Left lung (tissue), 10 donors: ENCODE data around the gene NMT2. TPM values are rescaled to one million over a fixed set of nuclear protein-coding genes. Genes with fewer than 3 reads are reported as not detected.

Source experiments
- ATAC-seq: fragments of 200-7000 bp; cut with Tn5 transposase; one replicate; pipeline ENCODE4 v1.9.1; 2020; ENCODE audit warnings: moderate library complexity
- DNase-seq, 4 donors: peaks; one replicate each; pipeline ENCODE4 v3.0.0-alpha.2; 2013 to 2020
- H3K27ac ChIP-seq, 2 donors: fragments of 200-600 bp; sonication (generic) in 1 of 2; one replicate each; pipeline versions ENCODE4 v1.5.0 to v1.8.0; 2020 to 2021
- H3K27me3 ChIP-seq, 2 donors: fragments of 200-600 bp; sonication (generic) in 1 of 2; one replicate each; pipeline versions ENCODE4 v1.5.0 to v1.8.0; 2020 to 2021
- H3K36me3 ChIP-seq, 2 donors: fragments of 200-600 bp; sonication (generic) in 1 of 2; one replicate each; pipeline versions ENCODE4 v1.5.0 to v1.8.0; 2020 to 2021
- H3K4me1 ChIP-seq, 2 donors: fragments of 200-600 bp; one replicate each; pipeline ENCODE4 v1.8.0; 2021
- H3K4me3 ChIP-seq, 2 donors: fragments of 200-600 bp; sonication (generic) in 1 of 2; one replicate each; pipeline versions ENCODE4 v1.5.0 to v1.8.0; 2020 to 2021; ENCODE audit warnings: mild to moderate bottlenecking in 1 of 2
- H3K9me3 ChIP-seq, 2 donors: fragments of 200-600 bp; sonication (generic) in 1 of 2; one replicate each; pipeline versions ENCODE4 v1.5.0 to v1.8.0; 2020 to 2021
- intact Hi-C, 2 donors: fragments of 100-400 bp; cut with DNase I; formaldehyde crosslinking; loops; one replicate each; pipeline versions ENCODE4 v1.11.2 to v1.14.2; 2022
- polyA plus RNA-seq, 6 donors: library from polyadenylated mRNA; unstranded; fragments of 120-200 nt; gene quantifications; one replicate each; pipeline ENCODE4 v1.2.1, GENCODE V29; 2013; ENCODE audit not compliant: insufficient read length in 6 of 6
- total RNA-seq, 2 donors: library from RNA; stranded (reverse); fragmentation: NEBNext Ultra II Directional; extraction: Animal tissue kit (Norgen Biotek cat#: 25700); gene quantifications; one replicate each; pipeline ENCODE4 v1.2.1, GENCODE V29; 2021
- TF ChIP-seq, protein P1 (sequence below), 2 donors: fragments of 200-600 bp; sonication (generic) in 1 of 2; IDR thresholded peaks; one replicate each; pipeline versions ENCODE4 v1.5.0 to v1.8.0; 2021; ENCODE audit warnings: antibody characterized with exemption in 2 of 2
- donor health status: DM: no; HTN: yes; CAD: no.
- donor health status: DM: no; HTN: no; CAD: no.

The NMT2 gene
- total and polyA plus RNA-seq, 8 donors, result 9.2 to 38.5 (median 34.7) TPM

DNA sequence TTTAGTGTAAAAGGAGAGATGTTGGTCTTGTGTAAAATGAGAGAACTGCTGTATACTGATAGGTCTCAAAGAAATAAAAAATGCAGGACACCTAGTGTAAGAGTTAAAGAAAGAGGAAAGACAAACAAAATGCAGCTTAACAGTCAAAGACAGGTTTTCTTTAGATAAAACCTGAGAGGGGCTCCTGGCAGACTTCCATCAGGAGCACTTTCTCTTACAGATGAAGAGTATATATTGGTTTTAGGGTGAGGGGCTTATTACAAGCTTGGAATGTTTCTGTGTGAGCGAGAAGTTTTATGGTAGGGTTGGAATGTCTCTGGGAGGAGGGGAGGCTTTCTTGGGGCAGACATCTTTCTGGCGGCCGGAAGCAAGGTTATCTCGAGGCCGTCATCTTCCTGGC lies 96.1 kb downstream of the NMT2 start:
- Histone ChIP-seq H3K27ac (no peak overlapping the region), H3K27me3 (no peaks in the 10 kb centered on the region), H3K4me3 (no peak overlapping the region), H3K9me3 (no peaks in the 10 kb centered on the region), H3K36me3 (no peaks in the 10 kb centered on the region), H3K4me1 (no peaks in the 10 kb centered on the region)
- no peak for DNase-seq
- intact Hi-C loops, result no loop called here
- TF ChIP-seq, protein P1, sequence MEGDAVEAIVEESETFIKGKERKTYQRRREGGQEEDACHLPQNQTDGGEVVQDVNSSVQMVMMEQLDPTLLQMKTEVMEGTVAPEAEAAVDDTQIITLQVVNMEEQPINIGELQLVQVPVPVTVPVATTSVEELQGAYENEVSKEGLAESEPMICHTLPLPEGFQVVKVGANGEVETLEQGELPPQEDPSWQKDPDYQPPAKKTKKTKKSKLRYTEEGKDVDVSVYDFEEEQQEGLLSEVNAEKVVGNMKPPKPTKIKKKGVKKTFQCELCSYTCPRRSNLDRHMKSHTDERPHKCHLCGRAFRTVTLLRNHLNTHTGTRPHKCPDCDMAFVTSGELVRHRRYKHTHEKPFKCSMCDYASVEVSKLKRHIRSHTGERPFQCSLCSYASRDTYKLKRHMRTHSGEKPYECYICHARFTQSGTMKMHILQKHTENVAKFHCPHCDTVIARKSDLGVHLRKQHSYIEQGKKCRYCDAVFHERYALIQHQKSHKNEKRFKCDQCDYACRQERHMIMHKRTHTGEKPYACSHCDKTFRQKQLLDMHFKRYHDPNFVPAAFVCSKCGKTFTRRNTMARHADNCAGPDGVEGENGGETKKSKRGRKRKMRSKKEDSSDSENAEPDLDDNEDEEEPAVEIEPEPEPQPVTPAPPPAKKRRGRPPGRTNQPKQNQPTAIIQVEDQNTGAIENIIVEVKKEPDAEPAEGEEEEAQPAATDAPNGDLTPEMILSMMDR (IDR thresholded peaks at IDR 0.05), result no peak
- no peak for ATAC-seq

DNA sequence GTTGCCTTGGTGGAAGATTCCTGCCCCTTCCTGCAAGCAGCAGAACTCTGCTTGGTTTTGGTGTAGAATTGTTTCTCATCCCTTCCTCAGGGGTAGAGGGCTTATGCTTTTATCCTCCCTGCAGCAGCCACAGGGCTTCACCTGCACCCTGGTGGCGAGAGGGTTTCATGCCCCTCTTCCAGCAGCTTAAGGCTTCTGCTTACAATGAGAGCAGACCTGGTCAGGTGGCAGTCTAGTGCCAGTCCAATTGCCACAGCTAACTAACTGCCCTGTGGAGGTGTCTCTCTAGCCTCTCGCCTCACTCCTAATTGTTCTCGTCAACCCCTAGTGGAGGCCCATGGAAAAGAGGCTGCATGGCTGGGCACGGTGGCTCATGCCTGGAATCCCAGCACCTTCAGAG lies 99.3 kb downstream of the NMT2 start:
- Histone ChIP-seq H3K27me3 (no peaks in the 10 kb centered on the region), H3K36me3 (no peaks in the 10 kb centered on the region), H3K4me1 (no peaks in the 10 kb centered on the region), H3K9me3 (no peaks in the 10 kb centered on the region), H3K4me3 (no peak overlapping the region), H3K27ac (no peak overlapping the region)
- DNase-seq, result no peak
- intact Hi-C loops, result no loop called here
- ATAC-seq, result no peak
- TF ChIP-seq, protein P1 (IDR thresholded peaks at IDR 0.05), result no peak

DNA sequence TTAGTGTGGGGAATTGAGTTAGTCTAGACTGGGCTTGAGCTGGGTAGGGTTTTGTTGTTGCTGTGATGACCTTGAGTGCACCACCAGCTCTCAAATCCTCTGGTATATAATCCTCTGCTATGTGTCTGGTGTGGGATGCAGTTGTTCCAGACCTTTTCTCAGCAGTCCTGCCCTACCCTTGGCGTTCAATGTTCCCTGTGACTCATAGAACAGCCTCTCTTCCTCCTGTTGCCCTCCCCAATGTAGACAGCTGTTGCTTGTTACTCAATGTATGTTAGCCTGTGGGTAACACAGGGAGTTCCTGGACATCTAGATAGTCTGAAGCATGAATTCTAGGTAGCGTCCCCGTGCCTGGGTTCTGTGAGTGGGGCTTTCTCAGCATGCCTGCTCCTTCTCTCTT lies 99.7 kb downstream of the NMT2 start:
- TF ChIP-seq, protein P1 (IDR thresholded peaks at IDR 0.05), result no peak
- intact Hi-C loops, result no loop called here
- no peak for ATAC-seq
- no peak overlapping the region for H3K27ac ChIP-seq
- H3K9me3 ChIP-seq, result no peaks in the 10 kb centered on the region
- H3K4me3 ChIP-seq, result no peak overlapping the region
- H3K27me3 ChIP-seq, result no peaks in the 10 kb centered on the region
- H3K36me3 ChIP-seq, result no peaks in the 10 kb centered on the region
- H3K4me1 ChIP-seq, result no peaks in the 10 kb centered on the region
- no peak for DNase-seq

DNA sequence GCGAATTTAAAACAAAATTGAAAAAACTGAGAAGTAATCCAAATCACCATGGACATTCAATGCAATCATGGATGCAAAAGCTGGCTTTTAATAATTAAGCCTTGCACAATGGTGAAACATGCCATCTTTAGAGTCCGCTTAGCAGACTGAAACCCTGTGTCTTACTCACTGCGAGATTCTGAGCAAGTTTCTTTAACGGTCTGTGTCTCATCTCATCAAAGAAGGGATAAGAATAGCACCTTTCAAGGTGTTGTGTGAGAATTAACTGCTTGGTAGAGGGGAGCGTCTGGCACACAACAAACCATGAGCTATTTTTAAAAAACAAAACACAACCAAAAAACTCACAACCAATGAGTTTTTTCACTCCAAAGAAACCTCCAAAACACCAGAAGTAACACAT lies 101.3 kb downstream of the NMT2 start:
- TF ChIP-seq, protein P1 (IDR thresholded peaks at IDR 0.05), result no peak
- ATAC-seq, result no peak
- Histone ChIP-seq H3K27ac (no peak overlapping the region), H3K4me3 (no peak overlapping the region), H3K27me3 (no peaks in the 10 kb centered on the region), H3K4me1 (no peaks in the 10 kb centered on the region), H3K9me3 (no peaks in the 10 kb centered on the region), H3K36me3 (no peaks in the 10 kb centered on the region)
- intact Hi-C loops, result no loop called here
- no peak for DNase-seq

DNA sequence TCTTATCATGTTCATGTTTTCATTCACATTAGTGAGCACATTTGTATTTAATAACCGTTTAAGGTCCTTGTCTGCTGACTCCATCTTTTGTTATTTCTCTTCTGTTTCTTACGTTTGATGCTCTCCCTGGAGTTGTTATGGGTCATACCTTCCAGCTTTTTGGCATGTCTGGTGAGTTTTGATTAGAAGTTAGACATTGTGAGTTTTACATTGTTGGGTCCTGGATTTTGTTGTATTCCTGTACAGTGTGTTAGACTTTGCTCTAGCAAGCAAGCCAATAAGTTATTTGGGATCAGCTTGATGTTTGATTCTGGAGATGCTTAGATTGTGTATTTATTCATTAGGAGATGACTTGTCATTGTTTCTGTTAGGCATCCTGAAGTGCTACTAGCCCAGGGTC lies 107.9 kb downstream of the NMT2 start:
- peaks cover 0 to 18% of the 10 kb centered on the region in 2 donors for H3K9me3 ChIP-seq
- no peaks in the 10 kb centered on the region for H3K27me3 ChIP-seq
- no peaks in the 10 kb centered on the region for H3K4me1 ChIP-seq
- H3K36me3 ChIP-seq, result no peaks in the 10 kb centered on the region
- ATAC-seq (no peak), DNase-seq (no peak)
- no peak overlapping the region for H3K27ac ChIP-seq
- TF ChIP-seq, protein P1 (IDR thresholded peaks at IDR 0.05), result no peak
- intact Hi-C loops, result no loop called here
- H3K4me3 ChIP-seq, result no peak overlapping the region
